HG03103 (cell line): Measurements from ENCODE around the gene SCAMP5.

Experiments used
- ATAC-seq: cut with Tn5 transposase; IDR thresholded peaks from one replicate; pipeline ENCODE4 v1.9.1; 2021; ENCODE audit warnings: low read depth; ENCODE audit not compliant: unreplicated experiment

Gene SCAMP5

DNA sequence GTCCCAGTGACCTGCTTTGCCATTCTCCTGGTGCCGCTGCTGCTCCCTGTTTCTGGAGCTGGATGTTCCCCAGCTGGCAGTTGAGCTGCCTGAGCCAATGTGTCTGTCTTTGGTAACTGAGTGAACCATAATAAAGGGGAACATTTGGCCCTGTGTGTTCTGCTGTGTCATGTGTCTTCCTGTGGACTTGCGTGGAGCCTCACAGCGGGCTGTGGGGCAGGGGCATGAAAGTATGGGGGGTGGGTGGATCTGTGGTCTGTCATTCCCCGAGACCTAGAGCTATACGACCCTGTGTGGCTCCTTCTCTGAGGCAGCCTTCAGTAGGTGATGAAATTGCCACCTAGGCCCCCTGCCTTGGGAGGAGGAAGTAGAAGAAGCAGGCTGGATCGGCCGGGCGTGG, 26.0 kb downstream of the SCAMP5 start:
- no peak for ATAC-seq

DNA sequence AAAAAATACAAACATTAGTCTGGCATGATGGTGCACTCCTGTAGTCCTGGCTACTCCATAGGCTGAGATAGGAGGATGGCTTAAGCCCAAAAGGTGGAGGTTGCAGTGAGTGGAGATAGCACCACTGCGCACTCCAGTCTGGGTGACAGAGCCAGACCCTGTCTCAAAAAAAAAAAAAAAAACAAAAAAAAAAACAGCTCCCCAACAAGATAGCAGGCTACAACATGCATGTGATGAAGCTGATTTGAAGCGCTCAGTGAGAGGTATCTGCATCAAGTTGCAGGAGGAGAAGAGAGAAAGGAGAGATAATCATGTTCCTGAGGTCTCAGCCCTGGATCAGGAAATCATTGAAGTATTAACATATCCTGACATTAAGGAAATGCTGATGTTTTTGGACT, 27.4 kb downstream of the SCAMP5 start:
- no peak for ATAC-seq

- peak; percentile 84 for ATAC-seq
Measured at GRCh38 chr15:75023181-75023871, 28.0 kb downstream of the SCAMP5 start, which contains the start of gene PPCDC. PPCDC (plus strand) TSS chr15:75023590; CDS start chr15:75028319, 4,729 bp downstream.

GRCh38 chr15:75023872-75024636, 28.7 kb downstream of the SCAMP5 start:
- no peak for ATAC-seq

DNA sequence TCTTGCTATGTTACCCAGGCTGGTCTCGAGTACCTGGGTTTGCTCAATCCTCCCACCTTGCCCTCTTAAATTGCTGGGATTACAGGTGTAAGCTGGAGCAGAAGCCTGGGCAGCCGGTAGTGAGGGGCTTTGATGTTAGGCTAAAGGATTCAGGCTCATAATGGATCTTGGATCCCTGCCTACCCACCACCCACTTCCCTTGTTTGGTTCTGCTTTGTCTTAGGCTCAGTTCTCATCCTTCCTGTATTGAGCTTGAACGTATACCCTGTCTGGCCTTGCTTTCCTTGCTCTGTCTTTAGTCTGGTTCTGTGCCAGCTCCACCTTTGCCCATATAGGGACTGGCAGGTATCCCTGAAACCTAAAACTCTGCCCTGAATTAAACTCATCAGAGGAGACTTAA, 29.7 kb downstream of the SCAMP5 start:
- ATAC-seq: no peak

DNA sequence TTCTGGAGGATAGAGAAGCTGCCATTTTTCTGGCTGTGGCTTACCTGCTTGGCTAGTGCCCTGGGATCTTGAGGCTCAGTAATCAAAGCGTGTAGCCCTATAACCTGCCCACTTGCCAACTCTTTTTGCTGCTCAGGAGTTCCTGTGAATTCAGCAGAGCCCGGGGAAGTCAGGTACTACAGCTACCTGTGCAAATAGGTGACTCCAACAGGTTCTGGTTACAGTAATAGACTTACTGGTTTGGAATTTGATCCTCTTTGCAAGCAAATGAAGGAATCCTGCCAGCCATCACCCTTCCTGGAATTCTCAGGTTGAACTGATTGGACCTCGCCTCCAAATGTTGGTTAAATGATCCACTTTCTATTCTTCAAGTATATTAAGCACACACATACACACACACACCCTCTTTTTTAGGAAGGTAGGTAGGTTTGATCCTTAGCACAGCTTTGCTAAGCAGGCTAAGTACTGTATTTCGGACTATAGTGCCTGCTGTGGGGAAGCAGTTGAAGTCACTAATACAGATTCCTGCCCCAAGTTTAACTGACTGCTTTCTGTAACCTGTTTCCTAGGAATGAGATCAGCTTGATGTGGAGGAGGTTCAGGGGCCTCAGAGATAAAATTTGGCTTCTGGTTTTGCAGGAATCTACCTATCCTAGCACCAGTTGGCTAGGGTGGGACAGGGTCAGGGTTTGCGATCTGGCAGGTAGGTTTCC, 30.3 kb downstream of the SCAMP5 start:
- no peak for ATAC-seq

DNA sequence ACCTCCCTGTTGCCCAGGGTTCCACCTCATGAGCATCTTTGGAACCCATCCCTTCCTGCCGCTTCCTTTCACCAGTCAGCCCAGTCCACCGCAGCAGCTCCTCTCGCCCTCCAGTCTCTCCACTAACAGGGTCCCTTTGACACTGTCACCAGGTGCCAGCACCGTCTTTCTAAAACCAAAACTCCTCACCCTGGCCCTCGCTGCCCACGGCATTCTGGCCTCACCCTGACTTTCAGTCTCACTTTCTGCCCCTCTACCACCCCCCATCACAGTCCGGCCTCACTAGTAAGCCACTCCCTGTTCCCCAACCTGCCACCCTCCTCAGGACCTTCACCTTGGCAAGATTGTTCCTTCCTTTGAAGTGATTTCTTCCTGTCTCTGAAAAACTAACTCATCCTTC, 32.2 kb downstream of the SCAMP5 start:
- no peak for ATAC-seq

- ATAC-seq: no peak
Measured at GRCh38 chr15:75028991-75029377, 33.6 kb downstream of the SCAMP5 start.

GRCh38 chr15:75029378-75030022, 34.1 kb downstream of the SCAMP5 start:
- peak; percentile 53 for ATAC-seq

- ATAC-seq: no peak
Measured at GRCh38 chr15:75030023-75030413, 34.7 kb downstream of the SCAMP5 start.

- ATAC-seq: no peak
Measured at GRCh38 chr15:75030424-75030823, 35.1 kb downstream of the SCAMP5 start.

GRCh38 chr15:75031848-75032247, 36.5 kb downstream of the SCAMP5 start:
- ATAC-seq: no peak

GRCh38 chr15:75032395-75032794, 37.0 kb downstream of the SCAMP5 start:
- no peak for ATAC-seq

DNA sequence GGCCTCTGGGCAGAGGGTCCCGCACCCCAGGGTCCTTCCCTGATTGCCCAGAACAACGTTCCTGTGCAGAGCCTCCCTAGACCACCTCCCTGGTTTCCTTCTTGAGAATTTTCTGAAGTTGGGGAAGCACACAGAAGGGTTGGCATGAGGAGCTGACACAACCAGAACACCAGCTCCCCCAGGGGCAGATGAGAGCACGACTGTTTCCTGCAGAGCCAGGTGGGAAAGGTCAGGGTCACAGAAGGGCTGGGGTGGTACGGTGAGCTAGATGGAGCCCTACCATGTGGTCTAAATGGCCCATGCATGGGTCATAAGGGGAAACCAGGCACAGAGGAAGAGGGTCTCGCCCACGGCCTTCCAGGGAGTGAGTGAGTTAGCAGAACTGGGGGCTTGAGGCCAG, 38.4 kb downstream of the SCAMP5 start:
- no peak for ATAC-seq

- ATAC-seq: no peak
Measured at GRCh38 chr15:75034615-75035014, 39.3 kb downstream of the SCAMP5 start.

DNA sequence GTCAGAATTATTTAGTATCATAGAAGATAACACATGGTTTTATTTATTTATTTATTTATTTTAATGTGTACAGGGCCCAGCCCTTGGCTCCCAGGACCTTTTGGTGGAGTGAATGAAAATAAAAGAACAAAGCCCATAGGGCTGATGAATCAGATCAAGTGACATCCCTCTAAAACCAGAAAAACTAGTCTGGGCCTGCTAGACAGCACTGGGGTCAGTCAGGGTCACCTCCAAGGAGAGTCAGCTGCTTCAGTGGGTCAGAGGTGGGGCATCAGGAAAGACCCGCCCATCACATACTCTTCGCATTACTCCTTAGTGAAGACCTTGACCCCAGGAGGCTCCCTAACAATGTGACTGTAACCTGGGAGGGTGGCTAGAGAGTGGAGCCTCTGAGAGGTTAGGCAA, 40.9 kb downstream of the SCAMP5 start:
- ATAC-seq: no peak

DNA sequence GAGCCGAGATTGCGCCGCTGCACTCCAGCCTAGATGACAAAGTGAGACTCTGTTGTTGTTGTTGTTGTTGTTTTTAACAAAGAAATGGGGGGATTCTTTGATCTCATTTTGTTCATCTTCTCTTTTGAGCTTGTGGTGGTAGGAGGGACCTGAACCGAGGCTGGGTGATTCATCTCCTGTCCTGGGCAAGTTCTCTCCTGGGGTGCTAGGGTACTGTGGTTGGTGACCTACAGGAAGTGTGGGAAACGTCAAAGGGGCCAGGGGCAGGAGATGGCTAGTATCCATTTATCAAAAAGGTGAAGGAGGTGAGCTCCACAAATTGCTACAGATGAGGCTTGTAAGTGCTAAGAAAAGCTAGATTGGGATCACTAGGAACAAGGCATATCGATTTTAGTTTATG, 42.3 kb downstream of the SCAMP5 start:
- no peak for ATAC-seq

DNA sequence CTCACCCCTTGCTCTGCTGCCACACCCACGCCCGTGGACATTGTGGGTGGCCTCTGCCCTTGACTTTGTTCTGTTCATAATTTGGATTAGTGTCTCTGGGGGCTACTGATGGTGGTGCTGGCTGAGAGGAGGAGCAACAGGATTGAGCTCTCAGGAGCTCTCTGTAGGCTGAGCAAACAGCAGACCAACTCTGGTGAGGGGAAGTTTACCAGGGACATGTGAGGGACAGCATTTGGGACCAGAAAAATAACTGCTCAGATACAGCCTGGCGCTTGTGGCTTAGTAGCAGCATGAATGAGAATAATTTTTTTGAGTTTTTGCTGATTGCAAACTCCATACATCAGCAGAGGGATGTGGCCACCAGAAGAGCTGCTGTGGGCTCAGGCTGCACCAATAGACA, 42.9 kb downstream of the SCAMP5 start:
- ATAC-seq: no peak

- ATAC-seq: peak; percentile 69
Measured at GRCh38 chr15:75042730-75043508, 47.6 kb downstream of the SCAMP5 start.
